Caco-2 (cell line): ENCODE results near the gene SLC22A4. TPM values are rescaled to one million over a fixed set of nuclear protein-coding genes. Genes with fewer than 3 reads are reported as not detected.

ENCODE experiments used
- BruUV-seq: library from RNA; stranded (reverse); fragments of 400-500 nt; replicated peaks from 2 replicates; lab custom pipeline; 2021; lab: Mats Ljungman, UMichigan
- CTCF ChIA-PET: fragments of 300-600 bp; sonication (Branson Sonifier 250); formaldehyde crosslinking; loops from one replicate; lab custom pipeline; 2022; ENCODE audit warnings: antibody characterized with exemption; lab: Charles Lee
- POLR2A ChIA-PET: fragments of 300-600 bp; sonication (Branson Sonifier 250); formaldehyde crosslinking; loops from one replicate; lab custom pipeline; 2022; ENCODE audit warnings: antibody characterized with exemption; lab: Charles Lee
- DNase-seq, 2 experiments: peaks; one replicate each; pipeline versions ENCODE4 v3.0.0 to v3.0.0-alpha.2; 2020 to 2022
- H3K27me3 ChIP-seq: replicated peaks from 2 replicates; pipeline ENCODE4 v1.6.0; 2011; ENCODE audit warnings: low read length; ENCODE audit not compliant: control insufficient read depth, insufficient read depth
- H3K36me3 ChIP-seq: 2 replicates; pipeline ENCODE4 v1.5.1; 2011; ENCODE audit warnings: low read length; ENCODE audit not compliant: control insufficient read depth, insufficient read depth
- H3K4me1 ChIP-seq: fragments of 250-450 bp; sonication (Bioruptor Pico); 2 replicates; pipeline ENCODE4 v1.5.1; 2020; ENCODE audit warnings: mild to moderate bottlenecking
- H3K4me3 ChIP-seq: 2 replicates; pipeline ENCODE4 v1.5.1; 2011; ENCODE audit warnings: low read depth, mild to moderate bottlenecking, control low read depth, low read length
- H3K9me3 ChIP-seq: fragments of 250-450 bp; sonication (Bioruptor Pico); 2 replicates; pipeline ENCODE4 v1.5.1; 2020; ENCODE audit warnings: mild to moderate bottlenecking, moderate library complexity
- H3K27ac Mint-ChIP-seq: one replicate; pipeline ENCODE4 v1.8.0; 2022; ENCODE audit warnings: mixed read lengths; ENCODE audit not compliant: unreplicated experiment
- H3K27me3 Mint-ChIP-seq: one replicate; pipeline ENCODE4 v1.8.0; 2022; ENCODE audit warnings: mixed read lengths; ENCODE audit not compliant: insufficient read depth, unreplicated experiment
- H3K36me3 Mint-ChIP-seq: one replicate; pipeline ENCODE4 v1.8.0; 2022; ENCODE audit warnings: mild to moderate bottlenecking, mixed read lengths; ENCODE audit not compliant: insufficient read depth, unreplicated experiment
- H3K4me1 Mint-ChIP-seq: one replicate; pipeline ENCODE4 v1.8.0; 2022; ENCODE audit warnings: low read depth, mixed read lengths; ENCODE audit not compliant: unreplicated experiment
- H3K4me3 Mint-ChIP-seq: one replicate; pipeline ENCODE4 v1.8.0; 2022; ENCODE audit warnings: mild to moderate bottlenecking, moderate library complexity, mixed read lengths; ENCODE audit not compliant: unreplicated experiment
- H3K9me3 Mint-ChIP-seq: one replicate; pipeline ENCODE4 v1.8.0; 2022; ENCODE audit warnings: mixed read lengths; ENCODE audit not compliant: unreplicated experiment
- CTCF ChIP-seq, 2 experiments: fragments of 200-600 bp in 1 of 2; IDR thresholded peaks; 1 replicate in 1 of 2; 2 replicates in 1 of 2; pipeline versions ENCODE4 v1.5.1 to v1.8.0; 2011 to 2022; ENCODE audit warnings: antibody characterized with exemption in 1 of 2, control low read depth in 1 of 2, inconsistent platforms in 1 of 2, low read depth in 1 of 2, low read length in 1 of 2, mild to moderate bottlenecking in 1 of 2, moderate library complexity in 1 of 2; ENCODE audit not compliant: insufficient read depth in 1 of 2, severe bottlenecking in 1 of 2, unreplicated experiment in 1 of 2
- intact Hi-C: fragments of 100-400 bp; cut with micrococcal nuclease; formaldehyde crosslinking; loops from one replicate; pipeline ENCODE4 v1.10.0; 2022; ENCODE audit not compliant: unreplicated experiment
- total RNA-seq: library from RNA; stranded (reverse); gene quantifications from 2 replicates; pipeline ENCODE4 v1.2.3, GENCODE V29; 2022

SLC22A4 gene
- total RNA-seq, 1 experiment from 2014 or later = 1.5 TPM

DNA sequence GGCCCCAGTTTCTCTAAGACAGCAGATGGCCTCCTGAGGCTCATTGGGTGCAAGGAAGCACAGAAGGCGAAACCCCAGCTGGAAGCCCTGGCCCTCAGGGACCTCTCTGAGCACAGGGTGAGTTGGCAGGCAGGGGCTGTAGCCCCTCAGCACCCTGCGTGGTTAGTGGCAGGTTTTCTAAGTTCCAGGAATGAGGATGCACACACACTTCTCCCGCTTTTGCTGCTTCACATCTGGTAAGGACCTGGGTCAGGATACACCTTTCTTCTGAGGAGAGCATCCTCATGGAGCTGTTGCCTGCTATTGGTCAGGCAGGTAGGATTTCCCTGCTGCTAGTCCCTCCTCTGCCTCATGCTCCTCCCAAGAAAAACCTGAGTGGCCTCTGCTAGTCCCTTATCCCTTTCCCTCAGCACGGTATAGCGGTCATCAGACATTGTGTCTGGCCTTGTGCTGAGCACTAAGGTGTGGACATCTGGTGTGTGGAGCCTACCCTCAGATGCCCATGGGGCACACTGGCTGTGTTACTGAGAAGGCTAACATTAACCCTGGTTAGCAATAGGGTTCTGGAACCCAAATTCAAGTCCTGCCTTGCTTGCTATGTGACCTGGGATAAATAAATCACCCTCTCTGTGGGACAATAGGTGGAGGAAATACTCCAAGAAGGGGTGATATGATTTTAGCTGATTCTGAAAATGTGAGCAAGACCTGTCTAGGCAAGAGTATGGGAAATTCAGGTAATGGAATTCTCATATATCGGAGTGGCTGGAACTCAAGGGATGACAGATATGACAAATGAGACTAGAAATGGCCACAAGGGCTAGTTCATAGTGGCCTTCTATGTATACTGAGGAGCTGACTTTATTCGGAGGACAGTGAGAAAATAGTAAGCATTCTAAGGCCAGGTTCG is 1.6 kb downstream of the SLC22A4 start:
- H3K27ac Mint-ChIP-seq = no peak overlapping the region
- DNase-seq = no peak
- peaks cover 12% of the 10 kb centered on the region for H3K4me1 ChIP-seq
- no peaks in the 10 kb centered on the region for H3K9me3 Mint-ChIP-seq
- no peaks in the 10 kb centered on the region for H3K9me3 ChIP-seq
- TSS peak; percentile 28 for BruUV-seq
- peaks cover 24% of the 10 kb centered on the region for H3K4me1 Mint-ChIP-seq
- peaks cover 18% of the 10 kb centered on the region for H3K36me3 Mint-ChIP-seq
- no peak for TF ChIP-seq CTCF (IDR thresholded peaks at IDR 0.05; ENCODE audit: insufficient read depth in 1 of 2, low read depth in 1 of 2, low read length in 1 of 2, severe bottlenecking in 1 of 2, unreplicated experiment in 1 of 2)
- no peaks in the 10 kb centered on the region for H3K27me3 ChIP-seq
- H3K36me3 ChIP-seq = no peaks in the 10 kb centered on the region
- intact Hi-C loops = loop anchor here (2.0 kb wide), 1 partner anchor 27 kb away; no protein-coding TSS in a partner anchor
- no peaks in the 10 kb centered on the region for H3K27me3 Mint-ChIP-seq
- ChIA-PET CTCF (no interaction called here), POLR2A (interaction anchor here (1.1 kb wide), 1 partner anchor 70 kb away, joined by 5 read pairs; no protein-coding TSS in a partner anchor)
- peak overlapping the region; percentile 55; the same call in 1 of the 2 replicates for H3K4me3 ChIP-seq
- peak overlapping the region; percentile 85 for H3K4me3 Mint-ChIP-seq

GRCh38 chr5:132296412-132297016 is 2.3 kb downstream of the SLC22A4 start:
- POLR2A ChIA-PET = interaction anchor here (1.1 kb wide), 1 partner anchor 69 kb away, joined by 5 read pairs; no protein-coding TSS in a partner anchor
- H3K9me3 Mint-ChIP-seq = no peaks in the 10 kb centered on the region
- CTCF ChIA-PET = no interaction called here

More at GRCh38 chr5:132296412-132297016, 2.3 kb downstream of the SLC22A4 start:
- no peak for DNase-seq
- no peak overlapping the region for H3K4me3 Mint-ChIP-seq
- H3K4me1 ChIP-seq = peaks cover 20% of the 10 kb centered on the region
- peaks cover 18% of the 10 kb centered on the region for H3K36me3 Mint-ChIP-seq
- no peak overlapping the region for H3K27ac Mint-ChIP-seq
- no peaks in the 10 kb centered on the region for H3K27me3 ChIP-seq
- no peaks in the 10 kb centered on the region for H3K27me3 Mint-ChIP-seq
- no peak for TF ChIP-seq CTCF (IDR thresholded peaks at IDR 0.05; ENCODE audit: insufficient read depth in 1 of 2, low read depth in 1 of 2, low read length in 1 of 2, severe bottlenecking in 1 of 2, unreplicated experiment in 1 of 2)
- BruUV-seq = no TSS peak
- H3K4me3 ChIP-seq = no peak overlapping the region
- intact Hi-C loops = no loop called here
- H3K4me1 Mint-ChIP-seq = peaks cover 24% of the 10 kb centered on the region
- no peaks in the 10 kb centered on the region for H3K36me3 ChIP-seq
- H3K9me3 ChIP-seq = no peaks in the 10 kb centered on the region
